Breast epithelium (tissue), 4 donors: ENCODE results near the gene LPP. TPM values are rescaled to one million over a fixed set of nuclear protein-coding genes. Genes with fewer than 3 reads are reported as not detected.

ENCODE experiments used
- DNase-seq, 2 donors: peaks; one replicate each; pipeline ENCODE4 v3.0.0-alpha.2; 2019; ENCODE audit warnings: low spot score in 2 of 2
- H3K27ac ChIP-seq, 2 donors: fragments of 200-600 bp; sonication (generic) in 1 of 2; one replicate each; pipeline ENCODE4 v1.5.1; 2016 to 2019; ENCODE audit warnings: mild to moderate bottlenecking in 1 of 2
- H3K27me3 ChIP-seq, 2 donors: fragments of 200-600 bp; sonication (generic) in 1 of 2; one replicate each; pipeline versions ENCODE4 v1.5.1 to v1.6.0; 2017 to 2019; ENCODE audit warnings: control low read depth in 1 of 2, mild to moderate bottlenecking in 1 of 2
- H3K36me3 ChIP-seq: fragments of 200-600 bp; one replicate; pipeline ENCODE4 v1.5.1; 2019
- H3K4me1 ChIP-seq, 2 donors: fragments of 200-600 bp; sonication (generic); one replicate each; pipeline ENCODE4 v1.5.1; 2016 to 2019; ENCODE audit warnings: control low read depth in 1 of 2
- H3K4me3 ChIP-seq, 3 donors: fragments of 200-600 bp; sonication (generic); 1 replicate in 2 of 3; 2 replicates in 1 of 3; pipeline ENCODE4 v1.5.1; 2016 to 2019; ENCODE audit warnings: mild to moderate bottlenecking in 3 of 3, moderate library complexity in 2 of 3
- H3K9me3 ChIP-seq, 2 donors: fragments of 200-600 bp; sonication (generic) in 1 of 2; one replicate each; pipeline ENCODE4 v1.5.1; 2016 to 2019; ENCODE audit warnings: control low read depth in 1 of 2
- POLR2A ChIP-seq: fragments of 450-650 bp; IDR thresholded peaks from one replicate; pipeline ENCODE4 v1.6.1; 2016; ENCODE audit warnings: antibody characterized with exemption, mild to moderate bottlenecking, moderate library complexity
- POLR2AphosphoS5 ChIP-seq, 3 donors: sonication (generic); formaldehyde crosslinking; IDR thresholded peaks; one replicate each; pipeline ENCODE4 v1.6.1; 2017; ENCODE audit warnings: antibody characterized with exemption in 3 of 3
- intact Hi-C: fragments of 100-400 bp; cut with DNase I; formaldehyde crosslinking; loops from one replicate; pipeline ENCODE4 v1.15.1; 2023; ENCODE audit warnings: low total_unique reads
- total RNA-seq, 3 donors: library from RNA; depleted of rRNA; stranded (reverse); fragments of >200 nt; gene quantifications; one replicate each; pipeline ENCODE4 v1.1.0, GENCODE V29; 2016
- TF ChIP-seq, protein P1 (sequence below), 3 donors: fragments of 450-650 bp; IDR thresholded peaks; one replicate each; pipeline ENCODE4 v1.5.1; 2016 to 2017; ENCODE audit warnings: antibody characterized with exemption in 3 of 3, mild to moderate bottlenecking in 3 of 3, moderate library complexity in 3 of 3

The LPP gene
- total RNA-seq, 3 donors from 2014 or later: 135 to 183 (median 147) TPM

DNA sequence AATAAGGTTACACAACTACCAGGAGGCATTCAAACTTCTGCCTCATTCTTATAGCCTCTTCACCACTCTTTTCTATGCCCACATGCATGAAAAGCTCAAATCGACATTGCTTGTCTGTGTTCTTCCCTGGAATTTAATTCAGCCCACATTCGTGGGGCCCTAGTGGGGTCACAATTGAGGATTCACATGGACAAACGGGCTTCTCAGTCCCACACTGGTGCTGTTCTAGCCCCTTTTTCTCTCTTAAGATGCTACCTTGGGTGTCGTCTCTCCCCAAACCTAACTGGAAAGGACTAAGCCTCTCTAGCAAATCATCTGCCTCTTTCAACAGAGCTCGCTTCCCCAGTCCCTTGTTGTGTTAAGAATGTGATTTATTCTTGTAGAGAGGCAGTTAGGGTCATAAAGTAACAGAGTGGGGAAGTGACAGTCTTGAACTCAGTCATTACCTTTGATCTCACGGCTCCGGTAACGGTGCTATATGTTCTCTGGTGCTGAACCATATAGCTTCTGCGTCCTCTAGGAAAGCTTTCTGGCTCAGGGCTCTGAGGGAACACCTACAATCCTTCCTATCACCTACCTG, 4.9 kb downstream of the LPP start:
- peaks cover 3 to 14% of the 10 kb centered on the region in 2 donors for H3K4me1 ChIP-seq
- H3K9me3 ChIP-seq: no peaks in the 10 kb centered on the region
- DNase-seq: no peak
- no peaks in the 10 kb centered on the region for H3K36me3 ChIP-seq
- intact Hi-C loops: loop anchor here (10.0 kb wide), 2 partner anchors 116 to 414 kb away; partner anchors contain the start of gene BCL6
- H3K27me3 ChIP-seq: no peaks in the 10 kb centered on the region
- H3K27ac ChIP-seq: peak overlapping the region; percentile 68 to 72
- peak overlapping the region in 1 of 3 donors; percentile 13 for H3K4me3 ChIP-seq
- TF ChIP-seq, protein P1, sequence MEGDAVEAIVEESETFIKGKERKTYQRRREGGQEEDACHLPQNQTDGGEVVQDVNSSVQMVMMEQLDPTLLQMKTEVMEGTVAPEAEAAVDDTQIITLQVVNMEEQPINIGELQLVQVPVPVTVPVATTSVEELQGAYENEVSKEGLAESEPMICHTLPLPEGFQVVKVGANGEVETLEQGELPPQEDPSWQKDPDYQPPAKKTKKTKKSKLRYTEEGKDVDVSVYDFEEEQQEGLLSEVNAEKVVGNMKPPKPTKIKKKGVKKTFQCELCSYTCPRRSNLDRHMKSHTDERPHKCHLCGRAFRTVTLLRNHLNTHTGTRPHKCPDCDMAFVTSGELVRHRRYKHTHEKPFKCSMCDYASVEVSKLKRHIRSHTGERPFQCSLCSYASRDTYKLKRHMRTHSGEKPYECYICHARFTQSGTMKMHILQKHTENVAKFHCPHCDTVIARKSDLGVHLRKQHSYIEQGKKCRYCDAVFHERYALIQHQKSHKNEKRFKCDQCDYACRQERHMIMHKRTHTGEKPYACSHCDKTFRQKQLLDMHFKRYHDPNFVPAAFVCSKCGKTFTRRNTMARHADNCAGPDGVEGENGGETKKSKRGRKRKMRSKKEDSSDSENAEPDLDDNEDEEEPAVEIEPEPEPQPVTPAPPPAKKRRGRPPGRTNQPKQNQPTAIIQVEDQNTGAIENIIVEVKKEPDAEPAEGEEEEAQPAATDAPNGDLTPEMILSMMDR (IDR thresholded peaks at IDR 0.05): no peak
- no peak for TF ChIP-seq POLR2AphosphoS5 (IDR thresholded peaks at IDR 0.05)
- TF ChIP-seq POLR2A: no peak

DNA sequence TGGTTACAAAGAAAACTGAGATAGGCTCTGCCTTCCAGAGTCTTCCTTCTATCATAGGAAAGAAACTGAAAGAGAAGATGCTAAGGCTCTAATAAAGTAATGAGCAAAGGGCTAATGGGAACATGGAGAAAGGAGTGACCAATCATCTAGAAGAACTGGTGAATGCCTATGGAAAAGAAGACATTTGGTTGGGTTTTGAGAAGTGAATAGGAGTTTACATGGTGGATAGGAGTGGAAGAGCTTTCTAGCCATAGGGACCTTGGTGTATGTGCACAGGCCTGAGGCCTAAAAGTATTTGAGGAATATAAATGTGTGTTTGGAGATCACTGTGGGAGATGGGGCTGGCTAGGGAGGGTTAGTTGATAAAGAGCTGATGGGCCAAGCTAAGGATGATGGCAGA, 6.8 kb downstream of the LPP start:
- Histone ChIP-seq H3K4me1 (peaks cover 6 to 25% of the 10 kb centered on the region in 2 donors), H3K27ac (peak overlapping the region in 1 of 2 donors; percentile 28), H3K9me3 (no peaks in the 10 kb centered on the region), H3K36me3 (no peaks in the 10 kb centered on the region), H3K27me3 (no peaks in the 10 kb centered on the region), H3K4me3 (no peak overlapping the region)
- intact Hi-C loops: no loop called here
- no peak for DNase-seq
- TF ChIP-seq POLR2AphosphoS5 (IDR thresholded peaks at IDR 0.05) (no peak), POLR2A (no peak)
- TF ChIP-seq, protein P1 (IDR thresholded peaks at IDR 0.05): no peak

DNA sequence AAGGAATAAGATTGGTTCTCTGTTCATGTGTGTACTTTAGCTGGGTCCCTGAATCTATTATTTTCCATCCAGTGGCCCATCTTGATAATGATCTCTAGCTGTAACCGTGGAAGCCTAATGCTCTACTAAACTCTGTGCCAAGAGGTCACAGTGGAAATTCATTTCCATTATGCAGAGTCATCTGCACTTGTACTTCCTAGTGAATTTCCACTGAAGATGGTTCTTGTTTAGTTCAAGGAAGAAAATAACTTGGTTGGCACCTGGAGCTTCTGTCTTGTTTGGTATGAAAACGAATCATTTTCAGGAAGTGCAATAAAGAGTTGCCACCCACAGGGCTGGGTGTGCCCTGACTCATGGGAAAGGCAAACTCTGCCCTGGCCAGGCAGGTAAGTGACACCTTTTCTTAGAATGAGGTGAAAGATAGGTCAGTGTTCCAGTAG, 10.3 kb downstream of the LPP start:
- Histone ChIP-seq H3K27ac (peak overlapping the region; percentile 59 to 77), H3K4me1 (peaks cover 4 to 12% of the 10 kb centered on the region in 2 donors), H3K27me3 (no peaks in the 10 kb centered on the region), H3K9me3 (no peaks in the 10 kb centered on the region), H3K36me3 (no peaks in the 10 kb centered on the region), H3K4me3 (no peak overlapping the region)
- peak in 1 of 2 donors; percentile 52 for DNase-seq
- no peak for TF ChIP-seq POLR2A
- TF ChIP-seq, protein P1 (IDR thresholded peaks at IDR 0.05): peak in 1 of 3 donors; percentile 16
- TF ChIP-seq POLR2AphosphoS5 (IDR thresholded peaks at IDR 0.05): peak in 1 of 3 donors; percentile 54
- intact Hi-C loops: no loop called here

DNA sequence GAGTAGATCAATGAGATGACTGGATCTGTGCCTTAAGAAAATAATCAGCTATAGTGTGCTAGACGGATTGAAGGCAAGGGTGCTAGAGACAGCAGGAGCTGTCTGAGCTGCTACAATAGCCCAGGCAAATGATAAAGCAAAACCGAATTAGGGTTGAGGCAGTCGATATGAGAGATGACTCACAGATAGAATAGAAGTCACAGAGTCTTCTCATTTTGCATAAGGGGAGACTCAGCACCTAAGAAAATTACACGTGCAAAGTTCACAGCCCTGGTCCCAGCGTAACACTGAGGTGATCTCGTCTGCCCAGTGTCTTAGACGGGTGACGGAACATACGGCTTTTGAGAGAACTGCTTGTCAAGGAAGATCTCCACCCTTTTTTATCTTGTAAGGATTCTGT, 11.6 kb downstream of the LPP start:
- peak overlapping the region; percentile 27 to 43 for H3K27ac ChIP-seq
- intact Hi-C loops: no loop called here
- H3K36me3 ChIP-seq: no peaks in the 10 kb centered on the region
- H3K27me3 ChIP-seq: no peaks in the 10 kb centered on the region
- H3K9me3 ChIP-seq: no peaks in the 10 kb centered on the region
- no peak for TF ChIP-seq POLR2AphosphoS5 (IDR thresholded peaks at IDR 0.05)
- TF ChIP-seq, protein P1 (IDR thresholded peaks at IDR 0.05): no peak
- no peak for TF ChIP-seq POLR2A
- H3K4me3 ChIP-seq: no peak overlapping the region
- H3K4me1 ChIP-seq: peaks cover 3 to 12% of the 10 kb centered on the region in 2 donors
- DNase-seq: no peak

DNA sequence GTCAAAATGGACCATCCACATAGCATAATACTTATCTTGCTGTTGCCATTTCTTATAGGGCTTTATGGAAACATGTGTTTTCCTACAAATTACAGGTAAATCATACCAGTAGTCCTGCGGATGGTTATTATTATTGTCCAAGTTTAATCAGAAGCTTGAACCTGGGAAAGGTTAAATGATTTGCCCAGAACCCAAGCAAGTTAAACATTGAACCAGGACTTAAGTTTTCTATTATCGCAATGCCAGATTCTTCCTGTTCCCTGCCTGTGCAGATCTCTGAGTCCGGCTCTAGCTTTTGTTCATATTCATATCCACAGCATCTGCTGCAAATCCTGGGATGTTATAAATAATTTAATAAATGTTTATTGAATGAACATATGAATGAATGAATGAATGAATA, 12.5 kb downstream of the LPP start:
- no peaks in the 10 kb centered on the region for H3K27me3 ChIP-seq
- intact Hi-C loops: no loop called here
- H3K36me3 ChIP-seq: no peaks in the 10 kb centered on the region
- no peak for DNase-seq
- peaks cover 3 to 12% of the 10 kb centered on the region in 2 donors for H3K4me1 ChIP-seq
- H3K27ac ChIP-seq: no peak overlapping the region
- TF ChIP-seq POLR2AphosphoS5 (IDR thresholded peaks at IDR 0.05) (no peak), POLR2A (no peak)
- TF ChIP-seq, protein P1 (IDR thresholded peaks at IDR 0.05): no peak
- no peak overlapping the region for H3K4me3 ChIP-seq
- no peaks in the 10 kb centered on the region for H3K9me3 ChIP-seq
